Measurements from ENCODE around the gene TIMP2.

DNA sequence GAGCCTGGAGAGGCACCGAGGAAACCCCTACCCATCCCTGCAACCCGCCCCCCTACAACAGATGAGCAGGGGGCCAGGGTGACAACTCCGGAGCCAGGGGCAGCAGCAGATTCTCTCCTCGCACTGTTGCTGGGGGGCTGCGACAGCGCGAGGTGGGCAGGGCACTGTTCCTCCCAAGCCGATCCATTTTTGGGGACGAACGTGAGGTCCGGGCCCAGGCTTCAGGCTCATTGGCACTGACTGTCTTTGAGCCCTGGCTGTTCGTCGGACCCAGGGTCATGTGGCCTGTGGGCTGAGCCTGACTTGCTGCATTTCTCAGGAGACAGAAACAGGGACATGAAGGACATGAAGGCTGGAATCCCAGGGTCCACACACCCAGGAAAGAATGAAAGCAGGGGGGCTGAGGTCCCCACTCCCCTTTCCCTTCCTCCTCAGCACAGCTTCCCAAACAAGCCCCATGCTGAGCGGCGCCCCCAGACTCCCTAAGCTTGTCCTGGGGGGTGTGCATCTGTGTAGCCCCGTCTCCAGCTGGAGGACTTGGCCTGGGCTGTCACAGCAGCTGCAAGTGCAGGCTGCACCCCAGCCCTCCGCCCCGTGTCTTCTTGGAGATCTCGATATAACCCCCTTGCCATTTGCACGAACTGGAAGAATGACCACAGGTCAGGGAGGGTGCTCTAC, 40.9 kb downstream of the TIMP2 start:
- TF ChIP-seq, protein P1, sequence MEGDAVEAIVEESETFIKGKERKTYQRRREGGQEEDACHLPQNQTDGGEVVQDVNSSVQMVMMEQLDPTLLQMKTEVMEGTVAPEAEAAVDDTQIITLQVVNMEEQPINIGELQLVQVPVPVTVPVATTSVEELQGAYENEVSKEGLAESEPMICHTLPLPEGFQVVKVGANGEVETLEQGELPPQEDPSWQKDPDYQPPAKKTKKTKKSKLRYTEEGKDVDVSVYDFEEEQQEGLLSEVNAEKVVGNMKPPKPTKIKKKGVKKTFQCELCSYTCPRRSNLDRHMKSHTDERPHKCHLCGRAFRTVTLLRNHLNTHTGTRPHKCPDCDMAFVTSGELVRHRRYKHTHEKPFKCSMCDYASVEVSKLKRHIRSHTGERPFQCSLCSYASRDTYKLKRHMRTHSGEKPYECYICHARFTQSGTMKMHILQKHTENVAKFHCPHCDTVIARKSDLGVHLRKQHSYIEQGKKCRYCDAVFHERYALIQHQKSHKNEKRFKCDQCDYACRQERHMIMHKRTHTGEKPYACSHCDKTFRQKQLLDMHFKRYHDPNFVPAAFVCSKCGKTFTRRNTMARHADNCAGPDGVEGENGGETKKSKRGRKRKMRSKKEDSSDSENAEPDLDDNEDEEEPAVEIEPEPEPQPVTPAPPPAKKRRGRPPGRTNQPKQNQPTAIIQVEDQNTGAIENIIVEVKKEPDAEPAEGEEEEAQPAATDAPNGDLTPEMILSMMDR (IDR thresholded peaks at IDR 0.05; ENCODE audit: poor library complexity), result no peak
- TF ChIP-seq EZH2 (IDR thresholded peaks at IDR 0.05; ENCODE audit: borderline replicate concordance) (no peak), EZH2phosphoT487 (IDR thresholded peaks at IDR 0.05; ENCODE audit: low read depth, severe bottlenecking, unreplicated experiment) (no peak)
